ENCODE data around the gene ATF7IP2. TPM values are rescaled to one million over a fixed set of nuclear protein-coding genes. Genes with fewer than 3 reads are reported as not detected.

Gene ATF7IP2
- total and polyA plus RNA-seq, 9 of the 15 experiments (the other 6 are each of a cell fraction or from before 2014, with no cell fraction given), result 131 to 515 (median 196) TPM

GRCh38 chr16:10495031-10495345 is 109.1 kb downstream of the ATF7IP2 start (continued):
- peak; percentile 94 for TF ChIP-seq ZNF280A (IDR thresholded peaks at IDR 0.05; ENCODE audit: low read depth, partially characterized antibody)
- TF ChIP-seq FUS (optimal IDR thresholded peaks at IDR 0.05; ENCODE audit: low read depth, low read length), result no peak
- TF ChIP-seq ZNF561 (CRISPR knock-in tag; conservative IDR thresholded peaks at IDR 0.05), result peak; percentile 78
- no peak for TF ChIP-seq DLX4 (CRISPR knock-in tag; IDR thresholded peaks at IDR 0.05)

- Histone ChIP-seq H2AFZ (ENCODE audit: low read depth, low read length) (peak overlapping the region; percentile 87), H3K4me2 (ENCODE audit: insufficient read depth, low read length) (peak overlapping the region; percentile 58), H3K36me3 (ENCODE audit: control insufficient read depth, insufficient read depth, low read length) (no peaks in the 10 kb centered on the region), H4K20me1 (replicated peaks; ENCODE audit: control insufficient read depth, insufficient read depth, low read length) (no peaks in the 10 kb centered on the region), H3K4me3 (no peak overlapping the region), H3K27ac (ENCODE audit: extremely low read depth, low read depth, low read length) (peak overlapping the region; percentile 70), H3K79me2 (ENCODE audit: control insufficient read depth, insufficient read depth, low read length) (no peaks in the 10 kb centered on the region), H3K4me1 (replicated peaks in 1 of 2; ENCODE audit: control insufficient read depth in 2 of 2, insufficient read depth in 2 of 2, low read length in 2 of 2) (peaks cover 6 to 17% of the 10 kb centered on the region in 2 experiments), H3K27me3 (ENCODE audit: control insufficient read depth in 2 of 2, insufficient read depth in 2 of 2, low read length in 2 of 2) (no peaks in the 10 kb centered on the region), H3K9me3 (replicated peaks; ENCODE audit: control insufficient read depth, insufficient read depth, low read depth, low read length) (peaks cover 24% of the 10 kb centered on the region), H3K9me1 (ENCODE audit: control insufficient read depth, insufficient read depth, low read length) (no peaks in the 10 kb centered on the region), H3K9ac (ENCODE audit: insufficient read depth in 1 of 2, low read depth in 2 of 2, low read length in 2 of 2) (peak overlapping the region; percentile 33 to 60; a peak in 3 of 4 replicates)
- 21% methylated on average over 11 of the region's 13 CpGs for WGBS (ENCODE audit: insufficient coverage, low coverage, missing lambda C conversion rate)
- FAIRE-seq, result peak; percentile 96
- intact Hi-C loops (cut with micrococcal nuclease), result no loop called here
- ChIA-PET POLR2A (no interaction called here), CTCF (ENCODE audit: low intra/inter-chr PET ratio) (no interaction called here)
- no TSS peak for BruUV-seq (replicated peaks)
- peak; percentile 48 to 95 (median 70) for DNase-seq (ENCODE audit: extremely low read depth in 1 of 4, low spot score in 3 of 4)
- in situ Hi-C loops (cut with MboI), result no loop called here
- peak; percentile 91 for ATAC-seq
- TF ChIP-seq, protein P1, sequence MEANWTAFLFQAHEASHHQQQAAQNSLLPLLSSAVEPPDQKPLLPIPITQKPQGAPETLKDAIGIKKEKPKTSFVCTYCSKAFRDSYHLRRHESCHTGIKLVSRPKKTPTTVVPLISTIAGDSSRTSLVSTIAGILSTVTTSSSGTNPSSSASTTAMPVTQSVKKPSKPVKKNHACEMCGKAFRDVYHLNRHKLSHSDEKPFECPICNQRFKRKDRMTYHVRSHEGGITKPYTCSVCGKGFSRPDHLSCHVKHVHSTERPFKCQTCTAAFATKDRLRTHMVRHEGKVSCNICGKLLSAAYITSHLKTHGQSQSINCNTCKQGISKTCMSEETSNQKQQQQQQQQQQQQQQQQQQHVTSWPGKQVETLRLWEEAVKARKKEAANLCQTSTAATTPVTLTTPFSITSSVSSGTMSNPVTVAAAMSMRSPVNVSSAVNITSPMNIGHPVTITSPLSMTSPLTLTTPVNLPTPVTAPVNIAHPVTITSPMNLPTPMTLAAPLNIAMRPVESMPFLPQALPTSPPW (CRISPR knock-in tag; IDR thresholded peaks at IDR 0.05), result peak; percentile 41; the same call in 1 of the 2 replicates
- TF ChIP-seq MAZ (CRISPR knock-in tag; conservative IDR thresholded peaks at IDR 0.05 in 1 of 2, IDR thresholded peaks at IDR 0.05 in 1 of 2) (peak in 1 of 2 experiments; percentile 67; a peak in 1 of 4 replicates), PRMT5 (CRISPR knock-in tag; IDR thresholded peaks at IDR 0.05) (no peak), MITF (IDR thresholded peaks at IDR 0.05) (peak; percentile 64; the same call in 1 of the 2 replicates), HDAC1 (IDR thresholded peaks at IDR 0.05) (no peak)
Measured at GRCh38 chr16:10497132-10498101, 111.6 kb downstream of the ATF7IP2 start.
